Right lobe of liver (tissue), 6 donors: ENCODE results near the gene TBC1D1. TPM values are rescaled to one million over a fixed set of nuclear protein-coding genes. Genes with fewer than 3 reads are reported as not detected.
A peak's percentile ranks its signal among the peaks of the same experiment; 100 is the strongest.

ENCODE experiments used
- ATAC-seq, 4 donors: fragments of 200-7000 bp; cut with Tn5 transposase; one replicate each; pipeline ENCODE4 v1.9.1; 2020; ENCODE audit warnings: mild to moderate bottlenecking in 4 of 4, moderate library complexity in 4 of 4
- DNase-seq, 3 donors: peaks; one replicate each; pipeline ENCODE4 v3.0.0-alpha.2; 2020
- H3K27ac ChIP-seq, 3 donors: fragments of 200-600 bp; one replicate each; pipeline ENCODE4 v1.8.0; 2022
- H3K27me3 ChIP-seq, 2 donors: fragments of 200-600 bp; one replicate each; pipeline ENCODE4 v1.8.0; 2022
- H3K36me3 ChIP-seq, 4 donors: fragments of 200-600 bp; sonication (generic) in 1 of 4; one replicate each; pipeline versions ENCODE4 v1.5.1 to v1.8.0; 2017 to 2022; ENCODE audit warnings: control low read depth in 1 of 4
- H3K4me1 ChIP-seq, 4 donors: fragments of 200-600 bp; sonication (generic) in 1 of 4; one replicate each; pipeline versions ENCODE4 v1.5.1 to v1.8.0; 2017 to 2022; ENCODE audit warnings: control low read depth in 1 of 4
- H3K4me3 ChIP-seq, 3 donors: fragments of 200-600 bp; one replicate each; pipeline ENCODE4 v1.8.0; 2022
- H3K9me3 ChIP-seq, 4 donors: fragments of 200-600 bp; sonication (generic) in 1 of 4; one replicate each; pipeline versions ENCODE4 v1.5.1 to v1.8.0; 2017 to 2022; ENCODE audit warnings: control low read depth in 1 of 4
- CTCF ChIP-seq, 4 donors: fragments of 200-600 bp in 3 of 4; fragments of 450-650 bp in 1 of 4; IDR thresholded peaks; one replicate each; pipeline versions ENCODE4 v1.5.1 to v1.8.0; 2016 to 2022; ENCODE audit warnings: antibody characterized with exemption in 4 of 4, mild to moderate bottlenecking in 2 of 4
- POLR2A ChIP-seq: fragments of 450-650 bp; IDR thresholded peaks from one replicate; pipeline ENCODE4 v1.6.1; 2017; ENCODE audit warnings: antibody characterized with exemption, mild to moderate bottlenecking
- WGBS: methylation state at CpG from one replicate; pipeline ENCODE4 v1.1.6; 2018; ENCODE audit warnings: low coverage, low lambda C conversion rate; ENCODE audit not compliant: insufficient coverage; ENCODE audit errors: missing lambda C conversion rate; 5-methylcytosine and 5-hydroxymethylcytosine counted together
- intact Hi-C, 2 donors: fragments of 100-400 bp; cut with DNase I; formaldehyde crosslinking; loops; one replicate each; pipeline versions ENCODE4 v1.11.2 to v1.14.1; 2022
- total RNA-seq, 6 experiments: library from RNA; depleted of rRNA in 2 of 6; stranded (reverse); fragments of >200 nt in 2 of 6; fragmentation: NEBNext Ultra II Directional in 3 of 6; extraction: Animal tissue kit (Norgen Biotek cat#: 25700) in 3 of 6; gene quantifications; one replicate each; pipeline versions ENCODE4 v1.1.0 to v1.2.4, GENCODE V29; 2016 to 2023
- donor health status: DM: no; HTN: yes; CAD: no.
- donor health status: DM: no; HTN: no; CAD: no.
- donor health status: DM: no; HTN: no; CAD: no.
- donor health status: DM: no; HTN: yes; CAD: no.
- donor health status: DM: no; HTN: yes; CAD: no.

TBC1D1 gene
- total RNA-seq, 6 experiments from 2014 or later, result 21.2 to 67.5 (median 35.8) TPM

- WGBS, result 78% methylated on average over 7 of the region's 7 CpGs
- intact Hi-C loops, result no loop called here
- ATAC-seq (peak in 1 of 4 donors; percentile 52), DNase-seq (no peak)
- no peaks in the 10 kb centered on the region for H3K27me3 ChIP-seq
- H3K36me3 ChIP-seq, result peaks cover 0 to 27% (median 1%) of the 10 kb centered on the region in 4 donors
- TF ChIP-seq CTCF (IDR thresholded peaks at IDR 0.05) (no peak), POLR2A (no peak)
- H3K4me1 ChIP-seq, result no peaks in the 10 kb centered on the region
- H3K27ac ChIP-seq, result no peak overlapping the region
- no peaks in the 10 kb centered on the region for H3K9me3 ChIP-seq
- H3K4me3 ChIP-seq, result no peak overlapping the region
These were observed 134.8 kb downstream of the TBC1D1 start for GRCh38 chr4:38025665-38026064.

GRCh38 chr4:38026158-38026740, 135.4 kb downstream of the TBC1D1 start:
- Histone ChIP-seq H3K9me3 (no peaks in the 10 kb centered on the region), H3K27me3 (no peaks in the 10 kb centered on the region), H3K4me3 (no peak overlapping the region), H3K4me1 (no peaks in the 10 kb centered on the region), H3K36me3 (peaks cover 0 to 27% (median 1%) of the 10 kb centered on the region in 4 donors), H3K27ac (no peak overlapping the region)
- WGBS, result 71% methylated on average over 1 of the region's 6 CpGs
- DNase-seq, result no peak
- intact Hi-C loops, result no loop called here
- peak in 1 of 4 donors; percentile 29 for ATAC-seq
- TF ChIP-seq CTCF (IDR thresholded peaks at IDR 0.05) (no peak), POLR2A (no peak)

- no peak for DNase-seq
- TF ChIP-seq POLR2A (no peak), CTCF (IDR thresholded peaks at IDR 0.05) (no peak)
- H3K4me1 ChIP-seq, result no peaks in the 10 kb centered on the region
- no peak overlapping the region for H3K27ac ChIP-seq
- no peak overlapping the region for H3K4me3 ChIP-seq
- no peak for ATAC-seq
- H3K27me3 ChIP-seq, result no peaks in the 10 kb centered on the region
- 55% methylated on average over 3 of the region's 3 CpGs for whole genome bisulfite sequencing
- peaks cover 0 to 27% (median 0%) of the 10 kb centered on the region in 4 donors for H3K36me3 ChIP-seq
- intact Hi-C loops, result loop anchor here in 1 of 2 donors (10.0 kb wide), 2 partner anchors 45 to 225 kb away; no protein-coding TSS in a partner anchor
- no peaks in the 10 kb centered on the region for H3K9me3 ChIP-seq
These were observed 139.1 kb downstream of the TBC1D1 start for GRCh38 chr4:38030023-38030422.

- Histone ChIP-seq H3K4me3 (no peak overlapping the region), H3K36me3 (peaks cover 0 to 6% (median 0%) of the 10 kb centered on the region in 4 donors), H3K9me3 (no peaks in the 10 kb centered on the region), H3K4me1 (no peaks in the 10 kb centered on the region), H3K27me3 (no peaks in the 10 kb centered on the region), H3K27ac (no peak overlapping the region)
- WGBS, result 44% methylated on average over 11 of the region's 11 CpGs
- TF ChIP-seq POLR2A (no peak), CTCF (IDR thresholded peaks at IDR 0.05) (peak; percentile 58 to 75 (median 68))
- intact Hi-C loops, result loop anchor here in 1 of 2 donors (10.0 kb wide), 2 partner anchors 50 to 230 kb away; no protein-coding TSS in a partner anchor
- DNase-seq (no peak), ATAC-seq (peak; percentile 68 to 83 (median 83))
These were observed 144.3 kb downstream of the TBC1D1 start for GRCh38 chr4:38034986-38035882.
